Measurements from ENCODE around the gene CDC73.

The CDC73 gene

DNA sequence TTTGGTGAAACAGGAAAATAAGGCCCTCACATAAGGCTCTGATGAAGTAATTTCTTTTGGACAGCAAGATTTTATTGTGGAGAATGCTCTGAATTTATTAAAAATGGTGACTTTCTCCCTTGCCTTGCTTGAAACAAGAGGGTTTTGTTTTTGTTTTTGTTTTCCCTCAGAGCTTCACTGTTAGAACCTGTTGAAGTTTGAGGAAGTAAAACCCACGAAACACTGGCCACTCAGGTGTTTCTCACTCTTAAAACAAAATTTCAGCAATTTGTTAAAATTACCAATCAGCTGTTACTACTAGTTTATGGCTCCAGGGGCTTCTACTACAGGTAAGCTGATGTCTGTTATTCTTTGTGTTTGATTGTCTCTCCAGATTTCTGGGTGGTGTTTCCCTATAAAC lies 177.2 kb downstream of the CDC73 start:
- no peak for DNase-seq (ENCODE audit: low read depth)
- no peak for TF ChIP-seq CTCF (conservative IDR thresholded peaks at IDR 0.05; ENCODE audit: low read depth, low read length)

DNA sequence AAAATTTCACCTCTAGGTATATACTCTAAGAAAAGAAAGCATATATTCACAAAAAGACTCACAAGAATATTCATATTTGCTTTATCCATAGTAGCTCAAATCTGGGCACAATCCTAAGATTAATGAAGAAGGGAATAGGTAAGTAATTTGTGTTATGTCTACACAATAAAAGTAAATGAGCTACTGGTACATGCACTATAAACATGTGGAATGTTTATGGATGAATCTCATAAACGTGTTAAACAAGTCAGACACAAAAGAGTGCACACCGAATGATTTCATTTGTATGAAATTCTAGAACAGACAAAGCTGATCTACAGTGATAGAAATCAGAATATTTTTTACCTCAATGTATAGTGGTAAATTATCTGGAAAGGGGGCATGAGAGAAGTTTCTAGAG lies 179.9 kb downstream of the CDC73 start:
- H3K4me3 ChIP-seq (ENCODE audit: low read depth, low read length): no peak overlapping the region
- DNase-seq (ENCODE audit: low read depth): no peak
- no peak for TF ChIP-seq CTCF (conservative IDR thresholded peaks at IDR 0.05; ENCODE audit: low read depth, low read length)

More for the DNA sequence above, 177.2 kb downstream of the CDC73 start:
- no peak overlapping the region for H3K4me3 ChIP-seq (ENCODE audit: low read depth, low read length)

DNA sequence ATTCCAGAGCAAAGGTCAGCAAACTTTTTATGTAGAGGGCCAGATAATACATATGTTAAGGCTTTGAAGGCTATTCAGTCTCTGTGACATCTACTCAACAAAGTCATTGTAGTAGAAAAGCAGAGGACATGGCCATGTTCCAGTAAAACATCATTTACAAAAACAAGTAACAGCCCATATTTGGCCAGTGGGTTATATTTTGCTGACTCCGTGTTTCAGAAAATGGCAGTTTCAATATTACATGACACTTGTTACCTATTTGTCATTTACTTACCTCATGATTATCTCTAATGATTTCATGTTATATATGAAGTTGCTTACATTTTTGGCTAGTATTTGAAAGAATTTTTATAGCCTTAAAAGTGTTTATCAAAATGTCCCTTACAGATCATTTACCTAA lies 182.0 kb downstream of the CDC73 start:
- no peak for DNase-seq (ENCODE audit: low read depth)
- no peak for TF ChIP-seq CTCF (conservative IDR thresholded peaks at IDR 0.05; ENCODE audit: low read depth, low read length)
- no peak overlapping the region for H3K4me3 ChIP-seq (ENCODE audit: low read depth, low read length)

Data from choroid plexus epithelial cell (primary cell).